H9 (cell line): ENCODE results near the gene CMSS1. TPM values are rescaled to one million over a fixed set of nuclear protein-coding genes. Genes with fewer than 3 reads are reported as not detected.

ENCODE experiments used
- DNase-seq: peaks from one replicate; pipeline ENCODE4 v3.0.0-alpha.2; 2017
- H2AFZ ChIP-seq: one replicate; pipeline ENCODE4 v1.6.1; 2013; ENCODE audit warnings: mild to moderate bottlenecking, low read length, control low read depth, moderate library complexity
- H2AK5ac ChIP-seq: 2 replicates; pipeline ENCODE4 v1.6.1; 2013; ENCODE audit warnings: low read length, control low read depth, mixed read lengths; ENCODE audit not compliant: insufficient read length
- H2BK120ac ChIP-seq: one replicate; pipeline ENCODE4 v1.6.1; 2013; ENCODE audit warnings: low read depth, mild to moderate bottlenecking, low read length, control low read depth, inconsistent platforms; ENCODE audit not compliant: poor library complexity, severe bottlenecking
- H2BK12ac ChIP-seq: 2 replicates; pipeline ENCODE4 v1.6.1; 2013; ENCODE audit warnings: low read length, control low read depth, mixed read lengths, low read depth; ENCODE audit not compliant: insufficient read length
- H2BK15ac ChIP-seq: 2 replicates; pipeline ENCODE4 v1.6.1; 2013; ENCODE audit warnings: low read depth, low read length, control low read depth
- H2BK20ac ChIP-seq: one replicate; pipeline ENCODE4 v1.6.1; 2013; ENCODE audit warnings: low read depth, mild to moderate bottlenecking, low read length, control low read depth, inconsistent platforms; ENCODE audit not compliant: poor library complexity, severe bottlenecking
- H2BK5ac ChIP-seq: 2 replicates; pipeline ENCODE4 v1.6.1; 2013; ENCODE audit warnings: low read length, control low read depth, mixed read lengths; ENCODE audit not compliant: insufficient read length
- H3K14ac ChIP-seq: 2 replicates; pipeline ENCODE4 v1.6.1; 2013; ENCODE audit warnings: low read length, control low read depth; ENCODE audit not compliant: insufficient read depth
- H3K18ac ChIP-seq: 2 replicates; pipeline ENCODE4 v1.6.1; 2013; ENCODE audit warnings: low read depth, mild to moderate bottlenecking, mixed read lengths, low read length, control low read depth; ENCODE audit not compliant: insufficient read length
- H3K23ac ChIP-seq: 2 replicates; pipeline ENCODE4 v1.6.1; 2013; ENCODE audit warnings: low read length, control low read depth, mixed read lengths, low read depth; ENCODE audit not compliant: insufficient read length
- H3K23me2 ChIP-seq: 2 replicates; pipeline ENCODE4 v1.6.1; 2013; ENCODE audit warnings: low read depth, mild to moderate bottlenecking, mixed read lengths, low read length, control low read depth; ENCODE audit not compliant: insufficient read length, poor library complexity, severe bottlenecking
- H3K27ac ChIP-seq: 2 replicates; pipeline ENCODE4 v1.5.1; 2013; ENCODE audit warnings: low read length, control low read depth, mixed read lengths, low read depth; ENCODE audit not compliant: insufficient read length
- H3K27me3 ChIP-seq: 2 replicates; pipeline ENCODE4 v1.6.1; 2013; ENCODE audit warnings: low read length, control low read depth, inconsistent platforms; ENCODE audit not compliant: insufficient read depth
- H3K4ac ChIP-seq: 2 replicates; pipeline ENCODE4 v1.6.1; 2013; ENCODE audit warnings: low read depth, mild to moderate bottlenecking, control low read depth, inconsistent platforms, low read length, moderate library complexity
- H3K4me1 ChIP-seq: 2 replicates; pipeline ENCODE4 v1.6.1; 2013; ENCODE audit warnings: low read length, control low read depth, inconsistent platforms; ENCODE audit not compliant: insufficient read depth
- H3K4me2 ChIP-seq: 2 replicates; pipeline ENCODE4 v1.6.1; 2013; ENCODE audit warnings: low read length, control low read depth, mixed read lengths; ENCODE audit not compliant: insufficient read length, insufficient read depth
- H3K56ac ChIP-seq: 2 replicates; pipeline ENCODE4 v1.6.1; 2013; ENCODE audit warnings: low read depth, mild to moderate bottlenecking, mixed read lengths, low read length, control low read depth; ENCODE audit not compliant: insufficient read length
- H3K79me1 ChIP-seq: 2 replicates; pipeline ENCODE4 v1.6.1; 2013; ENCODE audit warnings: low read depth, mild to moderate bottlenecking, moderate library complexity, low read length, control low read depth, inconsistent platforms; ENCODE audit not compliant: insufficient read depth, poor library complexity, severe bottlenecking
- H3K79me2 ChIP-seq: 2 replicates; pipeline ENCODE4 v1.6.1; 2013; ENCODE audit warnings: low read length, control low read depth, inconsistent platforms; ENCODE audit not compliant: insufficient read depth
- H3K9ac ChIP-seq: 2 replicates; pipeline ENCODE4 v1.6.1; 2013; ENCODE audit warnings: low read length, control low read depth, mixed read lengths; ENCODE audit not compliant: insufficient read length; ENCODE audit errors: extremely low read depth
- H3K9me3 ChIP-seq: one replicate; pipeline ENCODE4 v1.6.1; 2013; ENCODE audit warnings: low read depth, low read length, inconsistent platforms; ENCODE audit not compliant: control insufficient read depth
- H3T11ph ChIP-seq: one replicate; pipeline ENCODE4 v1.6.1; 2013; ENCODE audit warnings: mild to moderate bottlenecking, low read length, control low read depth, inconsistent platforms
- H4K20me1 ChIP-seq: one replicate; pipeline ENCODE4 v1.6.1; 2013; ENCODE audit not compliant: control insufficient read depth, insufficient read length, insufficient read depth
- H4K5ac ChIP-seq: 2 replicates; pipeline ENCODE4 v1.6.1; 2013; ENCODE audit warnings: low read depth, mild to moderate bottlenecking, mixed read lengths, low read length, control low read depth; ENCODE audit not compliant: insufficient read length
- H4K8ac ChIP-seq: replicated peaks from 2 replicates; pipeline ENCODE4 v1.6.1; 2013; ENCODE audit warnings: low read length, control low read depth, mixed read lengths, low read depth; ENCODE audit not compliant: insufficient read length
- H4K91ac ChIP-seq: 2 replicates; pipeline ENCODE4 v1.6.1; 2013; ENCODE audit warnings: low read depth, mild to moderate bottlenecking, moderate library complexity, mixed read lengths, low read length, control low read depth; ENCODE audit not compliant: insufficient read length
- H3K27ac Mint-ChIP-seq, 3 experiments: 2 replicates in 2 of 3; 3 replicates in 1 of 3; pipeline ENCODE4 v1.8.0; 2020 to 2021; ENCODE audit warnings: mixed read lengths in 3 of 3, mild to moderate bottlenecking in 1 of 3, moderate library complexity in 1 of 3
- H3K27me3 Mint-ChIP-seq: 2 replicates; pipeline ENCODE4 v1.8.0; 2021; ENCODE audit warnings: low read depth, mild to moderate bottlenecking, moderate library complexity, mixed read lengths
- H3K36me3 Mint-ChIP-seq, 3 experiments: 2 replicates in 2 of 3; 3 replicates in 1 of 3; pipeline ENCODE4 v1.8.0; 2020 to 2021; ENCODE audit warnings: low read depth in 3 of 3, mixed read lengths in 3 of 3; ENCODE audit not compliant: insufficient read depth in 1 of 3
- H3K4me1 Mint-ChIP-seq, 2 experiments: 2 replicates each; pipeline ENCODE4 v1.8.0; 2020; ENCODE audit warnings: mixed read lengths in 2 of 2
- H3K4me3 Mint-ChIP-seq, 2 experiments: 2 replicates in 1 of 2; 3 replicates in 1 of 2; pipeline ENCODE4 v1.8.0; 2020 to 2021; ENCODE audit warnings: mild to moderate bottlenecking in 2 of 2, mixed read lengths in 2 of 2, moderate library complexity in 1 of 2
- H3K9me3 Mint-ChIP-seq, 2 experiments: 2 replicates in 1 of 2; 3 replicates in 1 of 2; pipeline ENCODE4 v1.8.0; 2020; ENCODE audit warnings: mild to moderate bottlenecking in 2 of 2, mixed read lengths in 2 of 2, moderate library complexity in 1 of 2
- CTCF ChIP-seq: fragments of 200-600 bp; sonication (generic); conservative IDR thresholded peaks from 3 replicates; pipeline ENCODE4 v1.8.0; 2021; ENCODE audit warnings: antibody characterized with exemption, mild to moderate bottlenecking
- WGBS: extraction: QIAGEN DNeasy Blood & Tissue Kit; methylation state at CpG from one replicate; pipeline ENCODE4 v1.1.7; 2013; ENCODE audit warnings: missing lambda C conversion rate, low lambda C conversion rate, mixed read lengths; ENCODE audit not compliant: insufficient read length; ENCODE audit errors: extremely low coverage; 5-methylcytosine and 5-hydroxymethylcytosine counted together
- total RNA-seq: library from RNA; stranded (reverse); gene quantifications from 2 replicates; pipeline ENCODE4 v1.2.1, GENCODE V29; 2021

The CMSS1 gene
- total RNA-seq, 1 experiment from 2014 or later, result 61.8 TPM

GRCh38 chr3:100129941-100130340 is 312.3 kb downstream of the CMSS1 start:
- no peaks in the 10 kb centered on the region for H4K20me1 ChIP-seq
- H3K4me1 ChIP-seq, result no peaks in the 10 kb centered on the region
- no peak overlapping the region for H2BK20ac ChIP-seq
- no peak overlapping the region for H2AFZ ChIP-seq
- H3K23ac ChIP-seq, result no peak overlapping the region
- no peak overlapping the region for H2BK120ac ChIP-seq
- DNase-seq, result no peak
- H3T11ph ChIP-seq, result no peak overlapping the region
- no peak for TF ChIP-seq CTCF
- H3K4me3 Mint-ChIP-seq, result no peak overlapping the region
- no peaks in the 10 kb centered on the region for H3K27me3 Mint-ChIP-seq
- no peak overlapping the region for H3K56ac ChIP-seq
- no peaks in the 10 kb centered on the region for H3K23me2 ChIP-seq
- no peaks in the 10 kb centered on the region for H3K79me2 ChIP-seq
- H3K9me3 Mint-ChIP-seq, result no peaks in the 10 kb centered on the region
- H3K9me3 ChIP-seq, result no peaks in the 10 kb centered on the region
- no peaks in the 10 kb centered on the region for H3K36me3 Mint-ChIP-seq
- no peak overlapping the region for H4K5ac ChIP-seq
- WGBS, result no CpG with 5 or more reads among the region's 1 CpG
- H2BK15ac ChIP-seq, result no peak overlapping the region
- H2BK5ac ChIP-seq, result no peak overlapping the region
- no peak overlapping the region for H2AK5ac ChIP-seq
- no peak overlapping the region for H3K4ac ChIP-seq
- H3K27me3 ChIP-seq, result no peaks in the 10 kb centered on the region
- H2BK12ac ChIP-seq, result no peak overlapping the region
- H4K91ac ChIP-seq, result no peak overlapping the region
- H4K8ac ChIP-seq, result no peak overlapping the region
- H3K9ac ChIP-seq, result no peak overlapping the region
- H3K14ac ChIP-seq, result no peak overlapping the region
- no peaks in the 10 kb centered on the region for H3K4me1 Mint-ChIP-seq
- H3K27ac Mint-ChIP-seq, result no peak overlapping the region
- H3K27ac ChIP-seq, result no peak overlapping the region
- no peak overlapping the region for H3K18ac ChIP-seq
- H3K79me1 ChIP-seq, result no peaks in the 10 kb centered on the region
- H3K4me2 ChIP-seq, result no peak overlapping the region
